ENCODE results near the gene NOVA1. TPM values are rescaled to one million over a fixed set of nuclear protein-coding genes. Genes with fewer than 3 reads are reported as not detected.

NOVA1 gene, protein sequence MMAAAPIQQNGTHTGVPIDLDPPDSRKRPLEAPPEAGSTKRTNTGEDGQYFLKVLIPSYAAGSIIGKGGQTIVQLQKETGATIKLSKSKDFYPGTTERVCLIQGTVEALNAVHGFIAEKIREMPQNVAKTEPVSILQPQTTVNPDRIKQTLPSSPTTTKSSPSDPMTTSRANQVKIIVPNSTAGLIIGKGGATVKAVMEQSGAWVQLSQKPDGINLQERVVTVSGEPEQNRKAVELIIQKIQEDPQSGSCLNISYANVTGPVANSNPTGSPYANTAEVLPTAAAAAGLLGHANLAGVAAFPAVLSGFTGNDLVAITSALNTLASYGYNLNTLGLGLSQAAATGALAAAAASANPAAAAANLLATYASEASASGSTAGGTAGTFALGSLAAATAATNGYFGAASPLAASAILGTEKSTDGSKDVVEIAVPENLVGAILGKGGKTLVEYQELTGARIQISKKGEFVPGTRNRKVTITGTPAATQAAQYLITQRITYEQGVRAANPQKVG
- total RNA-seq (2022; extraction: Qiagen RNA extraction; ENCODE audit: low read depth): 4.6 to 5.4 TPM (median 5.3 TPM) in 5 replicates

DNA sequence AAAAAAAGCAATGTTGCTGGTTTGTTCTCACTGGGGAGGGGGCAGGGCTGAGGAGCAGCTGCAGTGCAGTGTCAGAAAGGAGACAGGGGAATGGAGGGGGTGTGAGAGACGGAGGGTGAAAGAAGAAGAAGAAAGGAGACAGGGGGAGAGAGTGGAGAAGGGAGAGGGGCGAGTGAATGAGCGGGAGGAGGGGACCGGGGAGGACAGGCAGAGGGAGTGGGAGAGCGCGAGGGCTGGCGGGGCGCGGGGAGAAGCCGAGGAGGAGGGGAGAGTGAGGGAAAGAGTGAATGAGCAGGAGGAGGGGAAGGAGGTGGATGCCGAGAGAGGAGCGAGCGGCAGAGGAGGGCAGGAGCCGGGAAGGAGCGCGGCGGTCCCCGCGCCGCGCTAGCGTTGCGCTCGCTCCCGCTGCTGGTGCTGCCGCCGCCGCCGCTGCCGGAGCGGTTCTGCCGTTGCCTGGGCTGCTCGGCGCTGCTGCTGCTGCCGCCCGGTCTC lies at the start of gene NOVA1:
NOVA1 (minus strand) TSS at position 445 of the 492 bp plus-strand sequence. CDS start 597 bp downstream, outside the sequence.

Measured in A549 treated with RU486 at 1 μM for 4 hours (cell line).